HepG2 (cell line): ENCODE data around the gene WNK4. TPM values are rescaled to one million over a fixed set of nuclear protein-coding genes. Genes with fewer than 3 reads are reported as not detected.

Source experiments
- ARID5B ChIP-seq: IDR thresholded peaks from 2 replicates; pipeline ENCODE4 v1.4.0; 2020; ENCODE audit warnings: mild to moderate bottlenecking, missing genetic modification reagents
- CHCHD3 ChIP-seq: sonication (generic); formaldehyde crosslinking; IDR thresholded peaks from 2 replicates; pipeline ENCODE4 v1.8.0; 2022; ENCODE audit warnings: mild to moderate bottlenecking, missing genetic modification reagents, moderate library complexity
- HNF4A ChIP-seq: sonication (generic); formaldehyde crosslinking; IDR thresholded peaks from 2 replicates; pipeline ENCODE4 v1.4.0; 2020; ENCODE audit warnings: missing genetic modification reagents
- NR1H2 ChIP-seq: sonication (generic); formaldehyde crosslinking; IDR thresholded peaks from 2 replicates; pipeline ENCODE4 v1.8.1; 2022; ENCODE audit warnings: low read depth, missing genetic modification reagents, borderline replicate concordance
- NR2F2 ChIP-seq: IDR thresholded peaks from 2 replicates; pipeline ENCODE4 v1.6.1; 2012; ENCODE audit warnings: low read depth, inconsistent platforms, borderline replicate concordance
- NR3C1 ChIP-seq: sonication (generic); formaldehyde crosslinking; IDR thresholded peaks from 2 replicates; pipeline ENCODE4 v1.4.0; 2020; ENCODE audit warnings: missing genetic modification reagents
- RELA ChIP-seq: sonication (generic); formaldehyde crosslinking; IDR thresholded peaks from 2 replicates; pipeline ENCODE4 v1.4.0; 2020; ENCODE audit warnings: missing genetic modification reagents
- TAF15 ChIP-seq: fragments of 200-400 bp; formaldehyde crosslinking; IDR thresholded peaks from one replicate; pipeline ENCODE4 v1.6.1; 2018; ENCODE audit warnings: mild to moderate bottlenecking, low read depth, low read length; ENCODE audit not compliant: poor library complexity, severe bottlenecking
- THAP11 ChIP-seq: IDR thresholded peaks from 2 replicates; pipeline ENCODE4 v1.6.1; 2016; ENCODE audit warnings: missing biosample characterization, missing genetic modification reagents
- TRAFD1 ChIP-seq: sonication (generic); formaldehyde crosslinking; IDR thresholded peaks from 2 replicates; pipeline ENCODE4 v1.5.1; 2020; ENCODE audit warnings: missing genetic modification reagents, mild to moderate bottlenecking, borderline replicate concordance
- ZBTB42 ChIP-seq: sonication (generic); formaldehyde crosslinking; IDR thresholded peaks from 2 replicates; pipeline ENCODE4 v1.5.0; 2020; ENCODE audit warnings: mild to moderate bottlenecking, missing genetic modification reagents
- ZHX2 ChIP-seq, 2 experiments: sonication (generic) in 1 of 2; formaldehyde crosslinking in 1 of 2; IDR thresholded peaks; 2 replicates each; pipeline versions ENCODE4 v1.6.1 to v1.9.0; 2014 to 2022; ENCODE audit warnings: antibody characterized with exemption in 1 of 2, borderline replicate concordance in 1 of 2, inconsistent platforms in 1 of 2, low read depth in 1 of 2, missing genetic modification reagents in 1 of 2
- ZNF687 ChIP-seq: sonication (generic); formaldehyde crosslinking; IDR thresholded peaks from 2 replicates; pipeline ENCODE4 v1.5.1; 2020; ENCODE audit warnings: mild to moderate bottlenecking, missing genetic modification reagents, moderate library complexity
- polyA plus RNA-seq, 8 experiments: library from polyadenylated mRNA; depleted of rRNA in 3 of 8; stranded (reverse) in 7 of 8; unstranded in 1 of 8; fragments of >200 nt; fragmentation: Illumina TruSeq in 4 of 8; extraction: Trizol in 4 of 8; gene quantifications; 2 replicates each; pipeline versions ENCODE4 v1.2.1 to v1.2.3, GENCODE V29; 2011 to 2016; ENCODE audit warnings: low read depth in 4 of 8, missing spikeins in 1 of 8, mixed read lengths in 1 of 8; ENCODE audit not compliant: insufficient read depth in 1 of 8
- total RNA-seq, 5 experiments: library from RNA; depleted of rRNA; stranded (reverse); fragments of >200 nt; fragmentation: Illumina TruSeq; extraction: Trizol; gene quantifications; 2 replicates each; pipeline ENCODE4 v1.2.3, GENCODE V29; 2016; ENCODE audit warnings: low read depth in 1 of 5

Gene WNK4
- total and polyA plus RNA-seq, 2 of the 13 experiments (the other 11 are each of a cell fraction or from before 2014, with no cell fraction given), result 2.7 to 13.7 TPM

- no peak for TF ChIP-seq TRAFD1
- no peak for TF ChIP-seq NR3C1 (CRISPR knock-in tag)
- no peak for TF ChIP-seq CHCHD3 (CRISPR knock-in tag)
- TF ChIP-seq NR1H2 (CRISPR knock-in tag), result no peak
- no peak for TF ChIP-seq TAF15
- no peak for TF ChIP-seq ZNF687 (CRISPR knock-in tag)
- TF ChIP-seq THAP11, result peak; percentile 41
- TF ChIP-seq ZHX2 (IDR thresholded peaks at IDR 0.05; ENCODE audit: low read depth), result no peak
- no peak for TF ChIP-seq ZHX2 (CRISPR knock-in tag; IDR thresholded peaks at IDR 0.05; ENCODE audit: borderline replicate concordance)
- TF ChIP-seq ZBTB42 (CRISPR knock-in tag), result no peak
- peak; percentile 42 for TF ChIP-seq HNF4A
- peak; percentile 77 for TF ChIP-seq ARID5B (CRISPR knock-in tag)
- no peak for TF ChIP-seq RELA (CRISPR knock-in tag)
- TF ChIP-seq NR2F2, result peak; percentile 62; the same call in 1 of the 2 replicates
Measured at GRCh38 chr17:42775534-42776098, 4.8 kb upstream of the WNK4 start (continued).
